DMS153 treated with DMSO at 0.1 percent for 48 hours (cell line): ENCODE data around the gene MSH4.
"Not testable (repeated sequence)": the region's sequence is repeated elsewhere in the genome, so short reads cannot be mapped to it uniquely, and the experiment has no call there.

Experiments
- DNase-seq: peaks from one replicate; lab custom pipeline; 2025; ENCODE audit not compliant: unreplicated experiment; lab: John Stamatoyannopoulos, UW

Gene MSH4

GRCh38 chr1:75796376-75797272 lies at the start of gene MSH4:
Gene MSH4, plus strand, starts transcription at chr1:75796882. Its CDS starts 104 bp downstream, at chr1:75796986.
- DNase-seq = no peak

GRCh38 chr1:75757210-75757609 lies 39.5 kb upstream of the MSH4 start:
- not testable (repeated sequence) for DNase-seq

GRCh38 chr1:75758543-75758942 lies 38.1 kb upstream of the MSH4 start:
- DNase-seq = not testable (repeated sequence)

- DNase-seq = no peak
Measured at GRCh38 chr1:75764057-75764655, 32.5 kb upstream of the MSH4 start.

GRCh38 chr1:75765697-75766355 lies 30.9 kb upstream of the MSH4 start:
- DNase-seq = no peak

GRCh38 chr1:75768016-75768415 lies 28.7 kb upstream of the MSH4 start:
- no peak for DNase-seq

- no peak for DNase-seq
Measured at GRCh38 chr1:75770761-75771160, 25.9 kb upstream of the MSH4 start.

- DNase-seq = no peak
Measured at GRCh38 chr1:75771978-75772377, 24.7 kb upstream of the MSH4 start.

- DNase-seq = not testable (repeated sequence)
Measured at GRCh38 chr1:75777812-75778211, 18.9 kb upstream of the MSH4 start.

GRCh38 chr1:75778694-75779093 lies 18.0 kb upstream of the MSH4 start:
- not testable (repeated sequence) for DNase-seq

GRCh38 chr1:75780183-75780582 lies 16.5 kb upstream of the MSH4 start:
- DNase-seq = not testable (repeated sequence)

- not testable (repeated sequence) for DNase-seq
Measured at GRCh38 chr1:75783920-75784319, 12.8 kb upstream of the MSH4 start.

GRCh38 chr1:75785320-75785982 lies 11.2 kb upstream of the MSH4 start:
- peak; percentile 65 for DNase-seq

GRCh38 chr1:75785983-75786853 lies 10.5 kb upstream of the MSH4 start, which contains the start of gene RABGGTB:
Gene RABGGTB, plus strand, starts transcription at chr1:75786256. Its CDS starts 16 bp downstream, at chr1:75786272.
- DNase-seq = peak; percentile 93

GRCh38 chr1:75786901-75787493 lies 9.7 kb upstream of the MSH4 start:
- no peak for DNase-seq

GRCh38 chr1:75787524-75787923 lies 9.2 kb upstream of the MSH4 start:
- no peak for DNase-seq

- DNase-seq = no peak
Measured at GRCh38 chr1:75789988-75790387, 6.7 kb upstream of the MSH4 start.

GRCh38 chr1:75791022-75791421 lies 5.7 kb upstream of the MSH4 start:
- no peak for DNase-seq

- no peak for DNase-seq
Measured at GRCh38 chr1:75792091-75792490, 4.6 kb upstream of the MSH4 start.

- no peak for DNase-seq
Measured at GRCh38 chr1:75794382-75794781, 2.3 kb upstream of the MSH4 start.
